ENCODE results near the gene TTL.
"Not testable (repeated sequence)": the region's sequence is repeated elsewhere in the genome, so short reads cannot be mapped to it uniquely, and the experiment has no call there.

The TTL gene

DNA sequence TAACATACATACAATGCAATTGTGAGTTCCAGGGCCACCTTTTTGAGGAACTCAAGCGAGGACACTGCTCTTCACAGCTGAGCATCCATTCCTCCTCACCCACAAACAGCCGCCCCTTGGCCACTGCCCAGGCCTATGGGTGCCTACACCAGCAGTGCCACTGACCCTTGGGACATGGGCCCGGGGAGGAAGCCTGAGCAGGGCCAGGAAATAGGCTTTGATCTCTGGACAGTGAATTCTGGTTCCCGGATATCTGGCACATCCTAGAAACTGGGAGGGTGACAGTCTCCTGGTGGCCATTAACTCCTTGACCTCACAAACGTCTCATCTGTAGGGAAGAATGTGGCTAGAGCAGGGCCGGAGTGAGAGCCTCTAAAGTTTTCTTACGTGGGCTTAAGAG, 5.5 kb upstream of the TTL start:
- no peak for DNase-seq

DNA sequence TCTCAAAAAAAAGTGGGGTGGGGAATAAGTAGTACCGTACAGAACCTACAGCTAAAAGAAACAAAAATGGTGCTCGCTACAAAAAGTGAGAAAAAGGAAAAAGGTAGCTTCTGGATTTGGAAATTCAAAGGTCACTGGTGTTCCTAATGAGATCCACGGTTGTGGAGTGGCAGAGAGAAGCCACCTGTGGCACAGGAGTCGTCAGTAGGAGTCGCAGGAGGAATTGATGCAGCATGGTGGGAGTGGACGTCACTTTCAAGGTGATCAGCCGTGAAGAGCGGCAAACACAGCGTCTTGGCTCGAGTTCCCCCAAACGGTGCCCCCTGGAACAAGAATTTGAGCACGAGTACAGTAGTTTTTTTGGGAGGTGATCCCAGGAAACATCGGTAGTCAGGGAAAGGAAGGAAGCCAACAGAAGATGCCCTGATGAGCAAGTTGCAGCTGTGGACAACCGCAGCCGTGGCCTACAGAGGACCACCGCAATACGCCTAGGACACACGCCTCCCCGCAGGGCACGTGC, 1.4 kb upstream of the TTL start:
- no peak for DNase-seq

DNA sequence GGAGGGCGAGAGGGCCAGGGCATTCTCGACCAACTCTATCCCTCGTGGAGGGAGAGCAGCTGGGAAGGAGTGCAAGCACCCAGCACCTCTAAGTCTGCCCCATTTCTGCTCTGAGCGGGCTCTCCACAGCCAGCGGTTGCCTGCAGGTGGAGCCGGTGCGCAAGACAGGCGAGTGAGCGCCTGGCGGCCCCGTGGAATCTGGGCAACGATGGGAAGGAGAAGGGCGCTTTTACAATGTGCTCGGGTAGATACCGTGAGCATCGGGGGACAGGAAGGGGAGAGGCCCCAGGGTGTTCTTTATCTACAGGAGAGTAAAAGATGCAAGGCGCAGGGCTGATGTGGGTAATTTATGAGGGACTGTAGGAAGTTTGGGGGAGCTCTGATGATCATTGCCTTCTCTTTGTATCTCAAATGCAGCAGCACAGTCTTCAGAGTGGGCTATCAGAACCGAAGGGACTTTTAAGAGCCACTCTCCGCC, 867 bp upstream of the TTL start:
- peak; percentile 88 for DNase-seq

DNA sequence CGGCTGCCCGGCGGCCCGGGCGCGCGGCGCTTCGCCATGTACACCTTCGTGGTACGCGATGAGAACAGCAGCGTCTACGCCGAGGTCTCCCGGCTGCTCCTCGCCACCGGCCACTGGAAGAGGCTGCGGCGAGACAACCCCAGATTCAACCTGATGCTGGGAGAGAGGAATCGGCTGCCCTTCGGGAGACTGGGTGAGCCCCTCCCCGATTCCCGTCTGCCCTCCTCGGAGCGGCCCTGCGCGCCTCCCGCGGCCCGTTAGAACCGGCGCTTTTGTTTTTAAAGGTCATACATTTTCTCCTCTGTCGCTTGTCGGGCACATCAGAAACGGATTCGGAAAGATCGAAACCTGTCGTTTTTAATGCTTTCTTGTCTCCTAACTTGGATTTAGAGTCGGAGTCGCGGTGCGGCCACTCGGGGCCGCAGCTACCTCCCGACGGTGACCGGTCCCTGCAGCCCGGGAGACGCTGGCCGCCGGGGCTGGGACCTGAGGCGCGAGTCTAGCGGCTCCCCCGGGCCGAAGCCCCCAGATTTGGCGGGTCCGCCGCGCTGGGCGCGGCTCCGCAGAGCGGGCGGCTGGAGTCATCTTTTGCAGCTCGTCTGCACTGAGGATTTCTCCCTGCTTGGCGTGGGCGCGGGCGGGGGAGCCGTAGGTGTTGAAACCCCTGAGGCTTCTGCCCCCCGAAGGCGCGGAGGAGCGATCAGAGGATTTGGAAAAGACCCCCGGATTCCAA, 519 bp downstream of the TTL start:
- peak; percentile 28 for DNase-seq

DNA sequence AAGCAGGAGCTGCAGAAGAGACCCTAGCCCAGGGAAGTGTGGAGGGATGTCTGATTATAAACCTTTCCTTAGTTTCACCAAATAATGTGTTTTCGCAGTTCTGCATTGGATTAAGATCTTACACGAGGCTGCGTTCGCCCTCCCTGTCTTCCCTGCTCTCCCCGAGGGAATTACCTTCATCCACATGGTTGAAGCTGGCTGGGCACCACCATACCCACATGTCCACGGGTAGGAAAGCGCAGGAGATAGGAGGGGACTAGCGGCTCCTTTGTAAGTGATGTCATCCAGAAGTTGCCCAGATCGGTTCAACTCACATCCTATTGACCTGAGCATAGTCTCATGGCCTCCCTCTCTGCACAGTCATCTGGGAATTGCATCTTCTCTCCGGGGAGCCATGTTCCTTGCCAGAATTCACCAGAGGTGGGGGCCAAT, 1.1 kb downstream of the TTL start:
- DNase-seq, result peak; percentile 26

DNA sequence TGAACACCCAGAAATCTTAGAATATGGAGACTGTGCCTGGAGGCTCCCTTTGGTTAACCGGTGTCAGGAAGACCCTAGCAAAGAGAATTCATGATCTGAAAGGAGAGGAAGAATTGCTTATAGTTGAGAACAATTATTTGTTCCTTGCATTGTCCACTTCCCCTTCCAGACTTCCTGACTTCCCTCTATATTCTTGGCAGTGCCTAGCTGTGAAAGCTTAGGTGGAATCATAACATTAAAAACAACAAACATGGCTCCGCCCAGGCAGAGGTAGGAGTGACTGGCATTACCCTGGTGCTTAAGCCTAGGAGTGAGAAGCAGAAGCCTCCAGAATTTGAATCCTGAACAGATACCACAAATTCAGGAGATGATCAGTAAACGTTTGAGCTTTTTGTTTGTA, 1.9 kb downstream of the TTL start:
- peak; percentile 3 for DNase-seq

DNA sequence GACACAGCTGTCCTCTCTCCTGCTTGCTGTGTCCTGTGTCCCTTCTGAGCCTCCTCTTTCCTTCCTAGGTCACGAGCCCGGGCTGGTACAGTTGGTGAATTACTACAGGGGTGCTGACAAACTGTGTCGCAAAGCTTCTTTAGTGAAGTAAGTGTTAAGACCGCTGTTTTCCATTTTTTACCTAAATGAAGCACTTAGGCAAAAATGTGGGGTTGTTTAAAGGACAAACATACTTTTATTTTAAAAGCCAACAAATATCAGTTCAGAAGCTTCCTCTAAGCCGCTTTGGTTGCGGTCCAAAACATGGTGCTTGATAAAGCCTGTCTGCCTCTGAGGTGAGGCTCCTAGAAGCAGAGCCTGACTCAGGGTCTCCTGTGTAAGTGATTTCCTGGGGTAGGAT, 3.9 kb downstream of the TTL start:
- no peak for DNase-seq

DNA sequence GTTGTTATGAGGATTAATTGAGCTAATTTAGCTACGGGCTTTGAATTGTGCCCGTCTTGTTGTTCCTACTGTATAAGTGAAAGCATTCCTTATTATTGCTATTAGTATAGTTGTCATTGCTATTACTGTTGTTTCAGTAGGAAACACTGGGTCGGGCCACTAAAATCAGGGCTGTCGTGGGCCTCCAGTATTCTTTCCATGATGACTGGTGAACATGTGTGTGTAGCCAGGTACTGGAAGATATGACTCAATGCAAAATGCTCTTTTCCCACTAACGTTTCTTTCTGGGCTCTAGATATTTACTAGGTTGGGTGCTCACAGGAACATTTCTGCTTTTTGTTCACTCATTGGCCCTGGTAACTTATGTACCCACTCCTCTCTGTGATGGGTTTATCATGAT, 4.9 kb downstream of the TTL start:
- no peak for DNase-seq

DNA sequence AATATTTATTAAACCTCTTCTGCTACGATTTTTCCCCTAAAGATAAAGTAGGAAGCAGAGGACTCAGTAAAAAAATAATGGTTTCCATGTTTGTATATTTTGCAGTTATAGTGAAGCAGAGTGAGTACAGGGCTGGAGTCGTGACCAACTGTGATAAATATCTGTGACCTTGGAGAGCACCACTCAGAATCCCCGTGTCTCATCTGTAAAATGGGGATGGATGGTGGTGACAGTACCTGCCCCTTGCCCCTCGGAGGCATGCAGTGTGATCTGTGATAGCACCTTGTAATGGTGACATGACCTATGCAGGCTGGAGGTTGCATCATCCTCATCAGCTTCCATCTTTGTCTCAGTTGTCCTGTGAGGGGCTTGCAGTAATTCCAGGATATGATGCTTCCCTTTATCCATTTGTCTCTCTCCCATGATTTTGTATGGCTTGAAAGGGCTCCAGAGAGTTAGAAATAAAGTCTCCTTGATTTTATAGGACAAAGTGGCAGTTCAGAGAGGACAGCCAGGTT, 5.5 kb downstream of the TTL start:
- no peak for DNase-seq

DNA sequence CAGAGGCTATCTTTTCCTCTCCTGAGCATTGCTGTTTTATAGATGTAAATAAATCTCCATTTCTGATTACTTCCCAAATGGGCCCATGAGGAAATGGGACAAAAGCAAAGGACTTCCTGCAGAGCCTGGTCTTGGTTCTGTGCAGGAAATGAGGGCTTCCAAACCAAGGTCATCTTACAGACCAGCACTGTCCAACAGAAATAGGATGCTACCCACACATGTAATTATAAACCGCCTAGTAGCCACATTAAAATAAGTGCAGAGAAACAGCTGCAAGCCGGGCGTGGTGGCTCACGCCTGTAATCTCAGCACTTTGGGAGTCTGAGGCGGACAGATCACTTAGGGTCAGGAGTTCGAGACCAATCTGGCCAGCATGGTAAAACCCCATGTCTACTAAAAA, 6.2 kb downstream of the TTL start:
- DNase-seq, result no peak

DNA sequence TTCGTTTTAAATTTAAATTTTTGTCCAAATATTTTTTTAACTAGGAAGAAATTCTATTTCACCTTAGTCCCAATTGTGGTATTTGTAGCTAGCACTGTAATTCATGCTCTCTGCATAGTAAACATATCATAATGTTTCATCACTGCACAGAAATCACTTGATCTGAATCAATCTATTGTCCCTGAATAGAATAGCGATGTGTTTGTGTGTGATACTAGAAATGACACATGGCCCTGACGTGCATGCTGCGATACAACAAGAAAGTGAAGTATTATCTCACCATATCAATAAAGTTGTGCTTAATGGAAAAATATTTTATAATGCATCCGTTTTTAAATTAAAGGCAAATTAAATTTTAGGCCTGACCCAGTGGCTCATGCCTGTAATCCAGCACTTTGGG, 10.0 kb downstream of the TTL start:
- no peak for DNase-seq

DNA sequence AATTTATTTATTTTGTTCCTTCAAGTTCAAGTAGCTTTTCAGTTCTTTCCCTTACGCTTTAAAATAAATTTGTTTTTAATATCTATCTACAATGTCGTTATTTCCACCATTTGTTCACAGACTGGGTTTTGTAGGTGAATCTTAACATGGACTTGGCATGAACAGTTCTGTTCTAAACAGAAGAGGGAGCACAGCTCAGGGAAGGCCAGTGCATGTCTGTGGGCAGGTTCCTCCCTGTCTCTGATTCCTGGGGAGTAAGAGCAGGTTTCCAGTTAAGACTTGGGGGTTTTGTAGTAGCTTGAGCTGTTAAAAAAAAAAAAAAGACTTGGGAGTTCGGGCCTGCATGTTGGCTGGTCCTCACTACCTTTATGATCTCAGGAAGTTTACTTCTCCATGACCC, 11.1 kb downstream of the TTL start:
- DNase-seq, result no peak

DNA sequence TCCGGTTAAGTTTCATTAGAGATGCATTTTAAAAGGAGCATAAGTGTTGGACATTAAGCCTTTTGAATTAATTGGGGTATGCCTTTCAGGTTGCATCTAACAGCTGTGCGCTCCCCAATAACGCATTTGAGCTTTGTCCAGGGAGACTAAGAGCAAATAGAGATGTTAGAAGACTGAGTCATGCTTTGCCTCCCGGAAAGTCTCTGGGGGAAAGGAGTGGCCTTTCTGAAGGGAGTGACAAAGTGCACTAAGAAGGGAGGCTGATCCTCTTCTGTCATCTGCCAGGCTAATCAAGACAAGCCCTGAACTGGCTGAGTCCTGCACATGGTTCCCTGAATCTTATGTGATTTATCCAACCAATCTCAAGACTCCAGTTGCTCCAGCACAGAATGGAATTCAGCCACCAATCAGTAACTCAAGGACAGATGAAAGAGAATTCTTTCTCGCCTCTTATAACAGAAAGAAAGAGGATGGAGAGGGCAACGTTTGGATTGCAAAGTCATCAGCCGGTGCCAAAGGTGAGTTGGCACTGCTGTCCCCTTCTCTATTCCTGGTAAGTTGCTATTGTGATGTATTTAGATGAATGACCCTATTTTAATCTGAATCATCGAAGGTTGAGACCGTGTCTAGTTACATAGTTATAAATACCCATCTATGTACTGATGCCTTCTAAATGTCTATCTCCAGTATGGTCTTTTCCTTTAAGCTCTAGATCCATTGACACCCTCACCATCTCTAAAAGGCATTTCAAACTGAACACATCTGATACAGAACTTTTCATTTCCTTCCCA, 12.1 kb downstream of the TTL start:
- DNase-seq, result no peak

DNA sequence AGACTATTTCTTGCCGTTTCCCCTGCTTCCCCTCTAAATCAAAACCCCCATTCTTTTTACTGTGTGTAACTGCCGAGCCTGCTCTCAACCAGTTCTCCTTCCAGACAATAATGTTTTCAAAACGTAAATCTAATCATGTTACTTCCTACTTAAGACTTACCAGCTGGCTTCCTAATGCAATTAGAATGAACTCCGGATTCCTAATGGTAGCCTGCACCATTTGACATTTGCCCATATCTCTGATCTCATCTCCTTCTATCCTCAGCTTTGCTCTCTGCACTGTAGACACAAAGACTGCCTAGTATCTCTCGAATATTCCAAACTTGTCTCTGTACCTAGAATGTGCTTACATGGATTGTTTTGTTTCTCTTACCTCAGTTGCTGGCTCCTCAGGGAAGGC, 12.9 kb downstream of the TTL start:
- no peak for DNase-seq

DNA sequence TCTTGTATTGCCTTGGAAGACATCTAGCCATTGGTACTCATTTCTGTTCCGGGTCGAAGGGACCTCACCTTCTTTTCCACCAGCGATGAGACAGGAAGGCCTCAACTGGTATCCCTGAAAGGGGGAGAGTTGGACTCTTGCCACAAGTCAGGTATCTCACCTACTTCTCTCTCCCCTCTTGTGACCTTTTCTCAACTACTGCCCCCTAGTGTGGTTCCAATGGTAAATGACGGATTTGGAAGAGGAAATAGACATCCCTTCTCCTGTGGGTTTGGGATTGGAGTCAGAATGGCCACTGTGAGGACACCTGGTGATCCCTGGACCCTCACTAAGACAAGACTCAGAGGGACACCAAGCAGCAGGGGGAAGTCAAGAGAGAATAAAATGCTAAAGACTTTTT, 13.9 kb downstream of the TTL start:
- not testable (repeated sequence) for DNase-seq

DNA sequence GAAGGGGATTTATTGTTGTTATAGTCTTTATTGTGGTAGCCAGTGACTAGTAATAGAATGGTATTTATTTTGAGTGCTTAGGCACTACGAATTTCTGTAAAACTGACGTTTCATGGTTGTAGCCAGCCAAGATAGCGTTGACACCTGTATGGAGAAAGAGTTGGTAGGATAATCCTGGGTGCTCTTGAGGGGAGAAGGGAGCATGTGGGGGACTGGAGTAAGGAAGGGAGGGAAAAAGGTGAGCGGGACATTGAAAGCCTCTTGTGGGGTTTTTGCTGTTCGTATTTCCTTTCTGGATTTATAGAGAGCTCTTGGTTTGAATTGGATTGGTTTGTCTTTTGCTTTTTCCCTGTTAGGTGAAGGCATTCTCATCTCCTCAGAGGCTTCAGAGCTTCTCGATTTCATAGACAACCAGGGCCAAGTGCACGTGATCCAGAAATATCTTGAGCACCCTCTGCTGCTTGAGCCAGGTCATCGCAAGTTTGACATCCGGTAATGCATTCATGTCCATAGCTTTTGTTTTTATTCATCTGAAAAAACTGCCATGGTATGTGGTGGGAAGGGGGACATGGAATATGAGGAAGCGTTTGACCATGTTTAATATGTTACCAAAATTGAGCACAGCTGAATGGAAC, 19.0 kb downstream of the TTL start:
- DNase-seq, result not testable (repeated sequence)

DNA sequence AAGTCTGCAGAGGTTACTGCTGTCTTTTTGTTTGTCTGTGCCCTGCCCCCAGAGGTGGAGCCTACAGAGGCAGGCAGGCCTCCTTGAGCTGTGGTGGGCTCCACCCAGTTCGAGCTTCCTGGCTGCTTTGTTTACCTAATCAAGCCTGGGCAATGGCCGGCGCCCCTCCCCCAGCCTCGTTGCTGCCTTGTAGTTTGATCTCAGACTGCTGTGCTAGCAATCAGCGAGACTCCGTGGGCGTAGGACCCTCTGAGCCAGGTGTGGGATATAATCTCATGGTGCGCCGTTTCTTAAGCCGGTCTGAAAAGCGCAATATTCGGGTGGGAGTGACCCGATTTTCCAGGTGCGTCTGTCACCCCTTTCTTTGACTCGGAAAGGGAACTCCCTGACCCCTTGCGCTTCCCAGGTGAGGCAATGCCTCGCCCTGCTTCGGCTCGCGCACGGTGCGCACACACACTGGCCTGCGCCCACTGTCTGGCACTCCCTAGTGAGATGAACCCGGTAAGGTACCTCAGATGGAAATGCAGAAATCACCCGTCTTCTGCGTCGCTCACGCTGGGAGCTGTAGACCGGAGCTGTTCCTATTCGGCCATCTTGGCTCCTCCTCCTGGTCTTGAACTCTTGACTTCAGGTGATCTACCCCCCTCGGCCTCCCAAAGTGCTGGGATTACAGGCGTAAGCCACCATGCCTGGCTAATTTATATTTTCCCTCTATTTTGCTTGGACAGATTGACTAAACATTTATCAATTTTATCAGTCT, 27.5 kb downstream of the TTL start:
- not testable (repeated sequence) for DNase-seq

DNA sequence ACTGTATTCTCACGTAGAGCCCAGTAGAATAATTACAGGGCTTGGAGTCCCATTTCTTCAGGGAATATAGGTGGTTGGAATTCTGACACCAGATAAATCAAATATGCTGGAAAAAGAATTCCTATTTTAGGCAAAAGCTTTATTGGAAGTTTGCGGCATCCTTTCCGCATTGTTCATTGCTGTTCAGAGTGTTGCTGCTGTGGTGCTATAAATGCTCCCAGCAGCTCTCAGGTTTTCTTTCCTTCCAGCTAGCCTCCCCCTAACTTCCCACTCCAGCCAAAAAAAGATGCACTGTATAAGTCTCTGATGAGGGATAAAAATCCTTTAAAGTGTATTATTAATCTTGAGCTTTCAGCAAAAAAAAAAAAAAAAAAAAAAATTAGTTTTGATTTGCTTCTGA, 34.8 kb downstream of the TTL start:
- no peak for DNase-seq

DNA sequence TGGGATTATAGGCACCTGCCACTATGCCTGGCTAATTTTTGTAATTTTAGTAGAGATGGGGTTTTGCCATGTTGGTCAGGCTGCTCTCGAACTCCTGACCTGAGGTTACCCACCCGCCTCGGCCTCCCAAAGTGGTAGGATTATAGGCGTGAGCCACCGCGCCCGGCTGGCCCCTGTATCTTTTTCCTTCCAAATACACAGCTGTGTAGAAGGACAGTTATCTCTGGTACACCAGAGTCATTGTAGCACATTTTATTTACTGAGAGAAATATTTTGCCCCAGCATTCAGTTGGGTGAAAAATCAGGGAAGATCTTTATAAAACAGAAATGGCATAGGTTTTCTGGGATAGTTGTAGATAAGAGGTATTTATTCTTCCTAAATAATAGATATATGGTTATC, 36.9 kb downstream of the TTL start:
- DNase-seq, result no peak

DNA sequence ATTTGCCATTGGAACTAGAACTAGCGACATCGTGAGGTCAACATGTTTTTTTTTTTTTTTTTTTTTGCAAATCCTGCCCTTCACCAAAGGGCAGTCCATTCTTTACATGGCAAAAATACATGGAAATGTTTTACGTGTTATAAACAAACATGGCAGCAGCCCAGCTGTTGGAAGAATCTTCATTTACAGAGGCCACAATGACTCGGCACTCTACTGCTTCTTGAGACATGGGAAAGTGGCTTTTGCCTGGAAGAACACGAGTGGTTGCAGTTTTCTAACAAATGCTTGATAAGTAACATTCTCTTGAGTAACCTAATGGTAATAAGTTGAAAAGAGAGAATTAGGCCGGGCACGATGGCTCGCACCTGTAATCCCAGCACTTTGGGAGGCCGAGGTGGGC, 37.5 kb downstream of the TTL start:
- no peak for DNase-seq

DNA sequence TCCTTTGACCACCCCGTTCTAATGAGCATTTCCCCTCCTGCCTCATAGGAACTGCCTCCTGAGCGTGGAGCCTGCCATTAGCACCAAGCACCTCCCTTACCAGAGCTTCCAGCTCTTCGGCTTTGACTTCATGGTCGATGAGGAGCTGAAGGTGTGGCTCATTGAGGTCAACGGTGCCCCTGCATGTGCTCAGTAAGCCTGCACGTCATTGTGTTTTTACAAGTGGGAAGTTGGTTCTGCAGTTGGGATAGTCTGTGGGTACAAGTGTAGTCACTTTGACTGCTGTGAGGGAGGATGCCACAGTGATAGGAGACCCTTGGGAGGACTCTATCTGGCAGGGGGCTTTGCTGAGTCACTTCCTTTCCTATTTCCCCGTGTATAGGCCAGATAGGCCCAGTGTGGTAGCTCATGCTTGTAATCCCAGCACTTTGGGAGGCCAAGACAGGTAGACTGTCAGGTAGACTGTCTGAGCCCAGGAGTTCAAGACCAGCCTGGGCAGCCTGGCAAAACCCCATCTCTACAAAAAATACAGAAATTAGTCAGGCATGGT, 38.4 kb downstream of the TTL start:
- no peak for DNase-seq

DNA sequence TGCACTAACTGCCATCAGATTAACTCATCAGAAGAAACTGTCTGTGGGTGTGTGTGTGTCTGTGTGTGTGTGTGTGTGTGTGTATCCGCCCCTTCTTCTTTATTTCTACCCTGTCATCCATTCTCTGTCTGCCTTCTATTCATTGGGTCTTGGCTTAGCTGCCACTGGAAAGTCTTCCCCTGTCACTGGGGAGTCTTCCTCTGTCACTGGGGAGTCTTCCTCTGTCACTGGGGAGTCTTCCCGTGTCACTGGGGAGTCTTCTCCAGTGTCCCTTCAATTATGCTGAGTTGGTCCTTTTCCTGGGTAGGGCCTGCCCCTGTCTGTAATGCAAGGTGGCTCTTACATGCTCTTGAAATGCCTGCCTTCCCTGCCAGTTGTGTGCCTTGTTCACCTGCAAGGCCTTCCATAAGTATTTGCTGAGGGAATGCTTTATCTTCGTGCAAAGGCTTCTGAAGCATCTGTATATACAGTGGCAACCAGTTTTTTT, 41.4 kb downstream of the TTL start:
- no peak for DNase-seq

All from NCI-H345 (cell line).